Measurements from ENCODE around the gene B3GNT8. TPM values are rescaled to one million over a fixed set of nuclear protein-coding genes. Genes with fewer than 3 reads are reported as not detected.

B3GNT8 gene
- total and polyA plus RNA-seq, 2 of the 8 experiments (the other 6 are each of a cell fraction or from before 2014, with no cell fraction given): 0.67 to 0.86 TPM

GRCh38 chr19:41449865-41450178, 22.6 kb upstream of the B3GNT8 start (continued):
- no peak for TF ChIP-seq FOSL1 (IDR thresholded peaks at IDR 0.05; ENCODE audit: insufficient read depth, low read depth, low read length)
- TF ChIP-seq BCL11A (IDR thresholded peaks at IDR 0.05; ENCODE audit: low read depth in 2 of 2, low read length in 2 of 2): no peak
- no peak for TF ChIP-seq POLR2A (IDR thresholded peaks at IDR 0.05; ENCODE audit: control extremely low read depth in 1 of 2, low read depth in 2 of 2, low read length in 2 of 2)
- no peak for TF ChIP-seq CREB1 (IDR thresholded peaks at IDR 0.05)

Data from H1 (cell line).